Uterus (tissue), 4 donors: ENCODE measurements around the gene HIRIP3. TPM values are rescaled to one million over a fixed set of nuclear protein-coding genes. Genes with fewer than 3 reads are reported as not detected.

Experiments
- DNase-seq, 2 donors: peaks; one replicate each; pipeline ENCODE4 v3.0.0-alpha.2; 2019 to 2020
- H3K27ac ChIP-seq, 2 donors: fragments of 200-600 bp; sonication (generic); 1 replicate in 1 of 2; 2 replicates in 1 of 2; pipeline ENCODE4 v1.5.1; 2016 to 2018
- H3K27me3 ChIP-seq, 2 donors: fragments of 200-600 bp; sonication (generic); one replicate each; pipeline ENCODE4 v1.5.1; 2018 to 2019; ENCODE audit warnings: control low read depth in 1 of 2
- H3K36me3 ChIP-seq, 2 donors: fragments of 200-600 bp; sonication (generic); one replicate each; pipeline ENCODE4 v1.5.1; 2019; ENCODE audit warnings: control low read depth in 1 of 2
- H3K4me1 ChIP-seq, 2 donors: fragments of 200-600 bp; sonication (generic); one replicate each; pipeline ENCODE4 v1.5.1; 2018 to 2019; ENCODE audit warnings: control low read depth in 1 of 2
- H3K4me3 ChIP-seq, 2 donors: fragments of 200-600 bp; sonication (generic); 1 replicate in 1 of 2; 2 replicates in 1 of 2; pipeline ENCODE4 v1.5.1; 2018 to 2019; ENCODE audit warnings: mild to moderate bottlenecking in 1 of 2
- H3K9me3 ChIP-seq, 2 donors: fragments of 200-600 bp; sonication (generic); one replicate each; pipeline ENCODE4 v1.5.1; 2019; ENCODE audit warnings: control low read depth in 1 of 2
- POLR2A ChIP-seq, 2 donors: fragments of 450-650 bp; IDR thresholded peaks; one replicate each; pipeline ENCODE4 v1.6.1; 2016; ENCODE audit warnings: antibody characterized with exemption in 2 of 2, mild to moderate bottlenecking in 1 of 2, moderate library complexity in 1 of 2
- intact Hi-C: fragments of 100-400 bp; cut with DNase I; formaldehyde crosslinking; loops from one replicate; pipeline ENCODE4 v1.15.1; 2023; ENCODE audit warnings: low total_unique reads
- total RNA-seq, 4 donors: library from RNA; depleted of rRNA in 3 of 4; stranded (reverse); fragments of >200 nt in 3 of 4; gene quantifications; one replicate each; pipeline versions ENCODE4 v1.1.0 to v1.2.4, GENCODE V29; 2014 to 2023
- TF ChIP-seq, protein P1 (sequence below), 4 experiments: fragments of 200-600 bp in 2 of 4; fragments of 450-650 bp in 2 of 4; sonication (generic) in 2 of 4; IDR thresholded peaks; one replicate each; pipeline ENCODE4 v1.5.1; 2016 to 2019; ENCODE audit warnings: antibody characterized with exemption in 4 of 4, mild to moderate bottlenecking in 2 of 4, moderate library complexity in 1 of 4
- donor health status: DM: yes; HTN: yes; CAD: no.

HIRIP3 gene
- total RNA-seq, 4 donors from 2014 or later, result 3.8 to 20.4 (median 13.5) TPM

DNA sequence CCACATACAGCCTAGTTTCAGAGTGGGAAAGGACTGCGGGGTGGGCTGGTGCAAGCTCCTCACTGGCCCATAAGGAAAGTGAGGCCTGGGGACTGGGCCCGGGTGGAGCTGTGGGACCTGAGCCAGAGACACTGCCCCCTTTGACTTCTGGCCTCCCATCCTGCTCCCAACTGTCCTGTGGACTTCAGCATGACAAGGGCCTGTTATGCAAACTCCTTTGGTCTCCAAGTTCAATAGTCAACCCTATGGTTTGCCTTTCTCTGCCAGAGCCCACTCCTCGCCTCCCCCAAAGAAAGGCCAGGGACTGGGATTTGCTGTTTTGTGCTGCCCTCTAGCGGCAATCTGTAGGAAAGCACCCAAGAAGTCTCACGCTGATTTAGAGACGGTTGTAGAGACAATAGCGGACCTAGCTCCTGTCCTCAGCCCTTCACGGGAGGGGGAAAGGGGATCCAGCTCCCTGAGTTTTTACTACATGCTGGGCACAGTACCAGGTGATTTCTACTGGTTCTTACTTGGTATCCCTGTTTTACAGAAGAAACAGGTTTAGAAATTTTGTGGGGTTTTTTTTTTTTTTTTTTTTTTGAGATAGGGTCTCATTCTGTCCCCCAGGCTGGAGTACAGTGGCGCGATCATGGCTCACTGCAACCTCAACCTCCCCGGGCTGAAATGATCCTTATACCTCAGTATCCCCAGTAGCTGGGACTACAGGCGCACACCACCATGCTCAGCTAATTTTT lies 36.8 kb upstream of the HIRIP3 start:
- DNase-seq, result peak in 1 of 2 donors; percentile 36
- no peak overlapping the region for H3K4me3 ChIP-seq
- H3K27ac ChIP-seq, result no peak overlapping the region
- H3K36me3 ChIP-seq, result no peaks in the 10 kb centered on the region
- H3K9me3 ChIP-seq, result no peaks in the 10 kb centered on the region
- TF ChIP-seq, protein P1, sequence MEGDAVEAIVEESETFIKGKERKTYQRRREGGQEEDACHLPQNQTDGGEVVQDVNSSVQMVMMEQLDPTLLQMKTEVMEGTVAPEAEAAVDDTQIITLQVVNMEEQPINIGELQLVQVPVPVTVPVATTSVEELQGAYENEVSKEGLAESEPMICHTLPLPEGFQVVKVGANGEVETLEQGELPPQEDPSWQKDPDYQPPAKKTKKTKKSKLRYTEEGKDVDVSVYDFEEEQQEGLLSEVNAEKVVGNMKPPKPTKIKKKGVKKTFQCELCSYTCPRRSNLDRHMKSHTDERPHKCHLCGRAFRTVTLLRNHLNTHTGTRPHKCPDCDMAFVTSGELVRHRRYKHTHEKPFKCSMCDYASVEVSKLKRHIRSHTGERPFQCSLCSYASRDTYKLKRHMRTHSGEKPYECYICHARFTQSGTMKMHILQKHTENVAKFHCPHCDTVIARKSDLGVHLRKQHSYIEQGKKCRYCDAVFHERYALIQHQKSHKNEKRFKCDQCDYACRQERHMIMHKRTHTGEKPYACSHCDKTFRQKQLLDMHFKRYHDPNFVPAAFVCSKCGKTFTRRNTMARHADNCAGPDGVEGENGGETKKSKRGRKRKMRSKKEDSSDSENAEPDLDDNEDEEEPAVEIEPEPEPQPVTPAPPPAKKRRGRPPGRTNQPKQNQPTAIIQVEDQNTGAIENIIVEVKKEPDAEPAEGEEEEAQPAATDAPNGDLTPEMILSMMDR (IDR thresholded peaks at IDR 0.05), result peak; percentile 44 to 51 (median 46)
- no peak for TF ChIP-seq POLR2A (IDR thresholded peaks at IDR 0.05)
- H3K27me3 ChIP-seq, result peaks cover 10 to 40% of the 10 kb centered on the region in 2 donors
- intact Hi-C loops, result no loop called here
- no peaks in the 10 kb centered on the region for H3K4me1 ChIP-seq

GRCh38 chr16:30031477-30031918 lies 36.1 kb upstream of the HIRIP3 start:
- DNase-seq, result no peak
- Histone ChIP-seq H3K36me3 (no peaks in the 10 kb centered on the region), H3K4me1 (no peaks in the 10 kb centered on the region), H3K27me3 (peaks cover 10 to 40% of the 10 kb centered on the region in 2 donors), H3K27ac (no peak overlapping the region), H3K9me3 (no peaks in the 10 kb centered on the region), H3K4me3 (no peak overlapping the region)
- TF ChIP-seq, protein P1 (IDR thresholded peaks at IDR 0.05), result no peak
- no peak for TF ChIP-seq POLR2A (IDR thresholded peaks at IDR 0.05)
- intact Hi-C loops, result no loop called here

- intact Hi-C loops, result no loop called here
- Histone ChIP-seq H3K27ac (no peak within 1 kb of the TSS), H3K4me1 (no peaks in the 10 kb centered on the region), H3K27me3 (peaks cover 10 to 40% of the 10 kb centered on the region in 2 donors), H3K4me3 (no peak within 1 kb of the TSS), H3K9me3 (no peaks in the 10 kb centered on the region), H3K36me3 (no peaks in the 10 kb centered on the region)
- no peak for DNase-seq
- TF ChIP-seq POLR2A (IDR thresholded peaks at IDR 0.05), result no peak
- TF ChIP-seq, protein P1 (IDR thresholded peaks at IDR 0.05), result no peak
Observed at GRCh38 chr16:30030841-30031413, 35.5 kb upstream of the HIRIP3 start, which contains the start of gene TLCD3B. TLCD3B (minus strand) TSS chr16:30031271; CDS start chr16:30030527, 744 bp downstream.

GRCh38 chr16:30030011-30030685 lies 34.7 kb upstream of the HIRIP3 start:
- peaks cover 10 to 40% of the 10 kb centered on the region in 2 donors for H3K27me3 ChIP-seq
- intact Hi-C loops, result no loop called here
- no peak overlapping the region for H3K4me3 ChIP-seq

More at GRCh38 chr16:30030011-30030685, 34.7 kb upstream of the HIRIP3 start:
- H3K27ac ChIP-seq, result no peak overlapping the region
- no peaks in the 10 kb centered on the region for H3K4me1 ChIP-seq
- H3K36me3 ChIP-seq, result no peaks in the 10 kb centered on the region
- TF ChIP-seq, protein P1 (IDR thresholded peaks at IDR 0.05), result no peak
- no peak for TF ChIP-seq POLR2A (IDR thresholded peaks at IDR 0.05)
- no peak for DNase-seq
- no peaks in the 10 kb centered on the region for H3K9me3 ChIP-seq
